Endodermal cell (in vitro differentiated cells): Measurements from ENCODE around the gene C12orf57. TPM values are rescaled to one million over a fixed set of nuclear protein-coding genes. Genes with fewer than 3 reads are reported as not detected.

Experiments used
- DNase-seq: peaks from one replicate; pipeline ENCODE4 v3.0.0-alpha.2; 2017
- H3K27ac ChIP-seq: 2 replicates; pipeline ENCODE4 v1.5.1; 2013; ENCODE audit warnings: mild to moderate bottlenecking, low read depth, low read length, moderate library complexity
- H3K27me3 ChIP-seq: 2 replicates; pipeline ENCODE4 v1.6.1; 2013; ENCODE audit warnings: mild to moderate bottlenecking, low read length, moderate library complexity; ENCODE audit not compliant: insufficient read depth, control insufficient read depth, poor library complexity, severe bottlenecking
- H3K36me3 ChIP-seq: 2 replicates; pipeline ENCODE4 v1.7.0; 2013; ENCODE audit warnings: mild to moderate bottlenecking, low read length, moderate library complexity; ENCODE audit not compliant: control insufficient read depth, insufficient read depth
- H3K4me1 ChIP-seq: one replicate; pipeline ENCODE4 v1.7.0; 2013; ENCODE audit warnings: low read length; ENCODE audit not compliant: control insufficient read depth, insufficient read depth
- H3K4me3 ChIP-seq: 2 replicates; pipeline ENCODE4 v1.5.1; 2013; ENCODE audit warnings: mild to moderate bottlenecking, low read length, moderate library complexity
- H3K9ac ChIP-seq: 2 replicates; pipeline ENCODE4 v1.6.1; 2013; ENCODE audit warnings: mild to moderate bottlenecking, low read length, moderate library complexity; ENCODE audit not compliant: poor library complexity, severe bottlenecking; ENCODE audit errors: extremely low read depth
- H3K9me3 ChIP-seq: 2 replicates; pipeline ENCODE4 v1.6.1; 2013; ENCODE audit warnings: mild to moderate bottlenecking, low read length, moderate library complexity; ENCODE audit not compliant: control insufficient read depth
- H3K27ac Mint-ChIP-seq: 2 replicates; pipeline ENCODE4 v1.8.0; 2020; ENCODE audit warnings: mixed read lengths
- H3K27me3 Mint-ChIP-seq: 2 replicates; pipeline ENCODE4 v1.8.0; 2021; ENCODE audit warnings: mild to moderate bottlenecking, mixed read lengths; ENCODE audit not compliant: insufficient read depth
- H3K36me3 Mint-ChIP-seq: 2 replicates; pipeline ENCODE4 v1.8.0; 2020; ENCODE audit warnings: low read depth, mixed read lengths
- H3K4me1 Mint-ChIP-seq: 2 replicates; pipeline ENCODE4 v1.8.0; 2020; ENCODE audit warnings: mixed read lengths
- H3K4me3 Mint-ChIP-seq: 2 replicates; pipeline ENCODE4 v1.8.0; 2020; ENCODE audit warnings: mild to moderate bottlenecking, moderate library complexity, mixed read lengths
- H3K9me3 Mint-ChIP-seq: 2 replicates; pipeline ENCODE4 v1.8.0; 2020; ENCODE audit warnings: mild to moderate bottlenecking, mixed read lengths
- CTCF ChIP-seq: fragments of 200-600 bp; sonication (generic); conservative IDR thresholded peaks from 2 replicates; pipeline ENCODE4 v1.5.0; 2021; ENCODE audit warnings: antibody characterized with exemption, mild to moderate bottlenecking
- WGBS, 2 experiments: methylation state at CpG; one replicate each; pipeline versions ENCODE4 v1.1.5 to v1.1.7; 2013; ENCODE audit warnings: missing lambda C conversion rate in 2 of 2, mixed read lengths in 1 of 2; ENCODE audit not compliant: insufficient coverage in 1 of 2, insufficient read length in 1 of 2; 5-methylcytosine and 5-hydroxymethylcytosine counted together
- total RNA-seq, 2 donors: library from RNA; stranded (reverse); fragmentation: NEBNext Ultra II Directional in 1 of 2; extraction: Animal tissue kit (Norgen Biotek cat#: 25700) in 1 of 2; gene quantifications; 2 replicates in 1 of 2; 3 replicates in 1 of 2; pipeline ENCODE4 v1.2.1, GENCODE V29; 2021

The C12orf57 gene
- total RNA-seq, 2 donors from 2014 or later: 141 to 257 TPM

- peak overlapping the region; percentile 10 for H3K27ac Mint-ChIP-seq
- no peaks in the 10 kb centered on the region for H3K27me3 ChIP-seq
- no peaks in the 10 kb centered on the region for H3K27me3 Mint-ChIP-seq
- no peaks in the 10 kb centered on the region for H3K9me3 ChIP-seq
- no peak for DNase-seq
- H3K36me3 Mint-ChIP-seq: peaks cover 29% of the 10 kb centered on the region
- no peak overlapping the region for H3K4me3 Mint-ChIP-seq
- TF ChIP-seq CTCF: peak; percentile 30
- 91 to 93% methylated on average over 8 to 9 of the region's 9 CpGs for WGBS, 2 experiments
- H3K4me1 ChIP-seq: peaks cover 6% of the 10 kb centered on the region
- no peak overlapping the region for H3K4me3 ChIP-seq
- peaks cover 6% of the 10 kb centered on the region for H3K36me3 ChIP-seq
- peaks cover 39% of the 10 kb centered on the region for H3K4me1 Mint-ChIP-seq
- H3K27ac ChIP-seq: no peak overlapping the region
- H3K9ac ChIP-seq: no peak overlapping the region
- no peaks in the 10 kb centered on the region for H3K9me3 Mint-ChIP-seq
Observed at GRCh38 chr12:6921996-6922946, 21.6 kb upstream of the C12orf57 start.

DNA sequence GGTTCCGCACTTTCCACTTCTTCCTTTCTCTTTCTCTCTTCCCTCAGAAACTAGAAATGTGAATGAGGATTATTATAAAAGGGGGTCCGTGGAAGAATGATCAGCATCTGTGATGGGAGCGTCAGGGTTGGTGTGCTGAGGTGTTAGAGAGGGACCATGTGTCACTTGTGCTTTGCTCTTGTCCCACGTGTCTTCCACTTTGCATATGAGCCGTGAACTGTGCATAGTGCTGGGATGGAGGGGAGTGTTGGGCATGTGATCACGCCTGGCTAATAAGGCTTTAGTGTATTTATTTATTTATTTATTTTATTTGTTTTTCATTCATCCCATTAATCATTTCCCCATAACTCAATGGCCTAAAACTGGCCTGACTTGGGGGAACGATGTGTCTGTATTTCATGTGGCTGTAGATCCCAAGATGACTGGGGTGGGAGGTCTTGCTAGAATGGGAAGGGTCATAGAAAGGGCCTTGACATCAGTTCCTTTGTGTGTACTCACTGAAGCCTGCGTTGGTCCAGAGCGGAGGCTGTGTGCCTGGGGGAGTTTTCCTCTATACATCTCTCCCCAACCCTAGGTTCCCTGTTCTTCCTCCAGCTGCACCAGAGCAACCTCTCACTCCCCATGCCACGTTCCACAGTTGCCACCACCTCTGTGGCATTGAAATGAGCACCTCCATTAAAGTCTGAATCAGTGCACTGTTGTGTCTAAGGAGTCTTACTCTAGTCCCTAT lies 20.7 kb upstream of the C12orf57 start:
- H3K4me3 Mint-ChIP-seq: no peak overlapping the region
- no peak overlapping the region for H3K27ac Mint-ChIP-seq
- H3K4me1 ChIP-seq: peaks cover 6% of the 10 kb centered on the region
- TF ChIP-seq CTCF: no peak
- 92 to 96% methylated on average over 4 to 9 of the region's 10 CpGs for WGBS, 2 experiments
- peaks cover 39% of the 10 kb centered on the region for H3K4me1 Mint-ChIP-seq
- H3K9me3 ChIP-seq: no peaks in the 10 kb centered on the region
- no peaks in the 10 kb centered on the region for H3K27me3 Mint-ChIP-seq
- H3K9me3 Mint-ChIP-seq: no peaks in the 10 kb centered on the region
- no peaks in the 10 kb centered on the region for H3K27me3 ChIP-seq
- peaks cover 23% of the 10 kb centered on the region for H3K36me3 Mint-ChIP-seq
- H3K36me3 ChIP-seq: peaks cover 6% of the 10 kb centered on the region
- DNase-seq: no peak
- no peak overlapping the region for H3K4me3 ChIP-seq
- no peak overlapping the region for H3K9ac ChIP-seq
- no peak overlapping the region for H3K27ac ChIP-seq

DNA sequence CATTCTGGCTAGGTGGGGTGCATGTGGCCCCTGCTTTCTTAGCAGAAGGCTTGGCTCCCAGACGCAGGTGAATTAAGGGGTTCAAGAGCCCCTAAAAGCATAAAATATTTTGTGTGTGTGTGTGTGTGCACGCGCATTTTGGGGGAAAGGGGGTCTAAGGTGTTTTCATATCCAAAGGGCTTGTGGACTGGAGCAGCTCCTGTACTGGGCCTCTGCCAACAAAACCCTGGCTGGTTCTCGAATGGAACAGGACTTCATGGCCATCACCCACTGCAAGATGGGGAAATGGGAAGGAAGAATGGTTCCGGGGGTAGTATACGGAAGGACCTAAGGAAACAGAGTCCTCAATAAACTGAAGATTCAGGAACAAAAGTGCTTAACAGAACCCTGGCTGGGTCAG lies 20.0 kb upstream of the C12orf57 start:
- WGBS, 2 experiments: 80 to 85% methylated on average over 5 to 6 of the region's 6 CpGs
- Histone ChIP-seq H3K27me3 (no peaks in the 10 kb centered on the region), H3K27ac (no peak overlapping the region), H3K4me1 (peaks cover 6% of the 10 kb centered on the region), H3K9ac (no peak overlapping the region), H3K9me3 (no peaks in the 10 kb centered on the region), H3K36me3 (peaks cover 6% of the 10 kb centered on the region), H3K4me3 (no peak overlapping the region)
- peaks cover 39% of the 10 kb centered on the region for H3K4me1 Mint-ChIP-seq
- no peaks in the 10 kb centered on the region for H3K9me3 Mint-ChIP-seq
- no peak overlapping the region for H3K4me3 Mint-ChIP-seq
- DNase-seq: no peak
- peaks cover 20% of the 10 kb centered on the region for H3K36me3 Mint-ChIP-seq
- no peaks in the 10 kb centered on the region for H3K27me3 Mint-ChIP-seq
- no peak for TF ChIP-seq CTCF
- H3K27ac Mint-ChIP-seq: no peak overlapping the region
